HG03045 (cell line): ENCODE data around the gene SRPK1.
A peak's percentile ranks its signal among the peaks of the same experiment; 100 is the strongest.
"Not testable (repeated sequence)": the region's sequence is repeated elsewhere in the genome, so short reads cannot be mapped to it uniquely, and the experiment has no call there.

Experiments used
- ATAC-seq: cut with Tn5 transposase; IDR thresholded peaks from one replicate; pipeline ENCODE4 v1.9.1; 2021; ENCODE audit warnings: mild to moderate bottlenecking, moderate library complexity; ENCODE audit not compliant: unreplicated experiment

The SRPK1 gene

DNA sequence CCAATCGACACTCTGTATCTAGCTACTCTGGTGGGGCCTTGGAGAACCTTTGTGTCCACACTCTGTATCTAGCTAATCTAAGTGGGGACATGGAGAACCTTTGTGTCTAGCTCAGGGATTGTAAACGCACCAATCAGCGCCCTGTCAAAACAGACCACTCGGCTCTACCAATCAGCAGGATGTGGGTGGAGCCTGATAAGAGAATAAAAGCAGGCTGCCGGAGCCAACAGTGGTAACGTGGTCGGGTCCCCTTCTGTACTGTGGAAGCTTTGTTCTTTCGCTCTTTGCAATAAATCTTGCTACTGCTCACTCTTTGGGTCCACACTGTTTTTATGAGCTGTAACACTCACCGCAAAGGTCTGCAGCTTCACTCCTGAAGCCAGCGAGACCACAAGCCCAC is 11.0 kb upstream of the SRPK1 start:
- ATAC-seq = not testable (repeated sequence)

DNA sequence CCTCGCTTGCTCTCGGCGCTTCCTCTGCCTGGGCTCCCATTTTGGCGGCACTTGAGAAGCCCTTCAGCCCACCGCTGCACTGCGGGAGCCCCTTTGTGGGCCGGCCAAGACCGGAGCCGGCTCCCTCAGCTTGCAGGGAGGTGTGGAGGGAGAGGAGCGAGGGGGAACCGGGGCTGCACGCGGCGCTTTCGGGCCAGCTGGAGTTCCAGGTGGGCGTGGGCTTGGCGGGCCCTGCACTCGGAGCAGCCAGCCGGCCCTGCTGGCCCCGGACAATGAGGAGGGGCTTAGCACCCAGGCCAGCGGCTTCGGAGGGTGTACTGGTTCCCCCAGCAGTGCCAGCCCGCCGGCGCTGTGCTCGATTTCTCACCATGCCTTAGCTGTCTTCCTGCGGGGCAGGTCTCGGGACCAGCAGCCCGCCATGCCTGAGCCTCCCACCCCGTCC is 10.2 kb upstream of the SRPK1 start:
- ATAC-seq = no peak

- ATAC-seq = no peak
Measured at GRCh38 chr6:35929601-35930000, 8.7 kb upstream of the SRPK1 start.

- ATAC-seq = no peak
Measured at GRCh38 chr6:35926509-35927215, 5.8 kb upstream of the SRPK1 start.

DNA sequence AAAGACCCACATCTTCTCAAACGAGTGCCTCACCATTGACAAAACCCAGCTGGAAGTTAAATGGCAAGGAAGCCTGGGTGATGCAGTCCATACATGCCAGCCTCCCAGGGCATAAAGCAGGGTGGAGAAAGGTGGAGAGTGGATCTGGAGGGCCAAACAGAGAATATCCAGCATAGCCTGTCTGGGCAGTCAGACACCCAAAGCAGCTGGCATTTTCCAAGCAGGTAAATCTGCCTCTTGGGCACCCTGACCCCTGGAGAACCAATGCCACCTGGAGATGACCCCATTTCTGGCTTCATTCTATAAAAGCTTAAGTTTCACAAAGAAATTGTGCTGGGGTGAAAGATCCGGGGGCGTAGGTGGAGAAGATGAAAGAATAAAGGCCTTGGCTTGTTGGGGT is 5.1 kb upstream of the SRPK1 start:
- no peak for ATAC-seq

GRCh38 chr6:35924146-35924545 is 3.2 kb upstream of the SRPK1 start:
- ATAC-seq = no peak

DNA sequence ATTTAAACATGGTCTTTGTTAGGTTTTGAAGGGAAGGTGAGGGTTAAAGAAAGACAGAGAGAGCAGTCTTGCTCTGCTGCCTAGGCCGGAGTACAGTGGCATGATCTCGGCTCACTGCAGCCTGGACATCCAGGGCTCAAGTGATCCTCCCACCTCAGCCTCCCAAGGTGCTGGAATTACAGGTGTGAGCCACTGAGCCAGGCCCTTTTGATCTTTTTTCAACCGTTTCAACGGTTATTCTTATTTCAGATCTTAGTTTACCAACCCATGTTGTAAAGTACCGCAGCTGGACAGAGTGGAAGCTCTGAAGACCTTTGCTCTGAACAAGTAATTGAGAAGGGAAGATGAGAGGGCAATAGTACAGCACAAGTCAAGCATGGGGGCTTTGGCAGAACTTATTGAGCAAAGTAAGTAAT is 1.2 kb upstream of the SRPK1 start:
- ATAC-seq = no peak

- ATAC-seq = peak; percentile 40
Measured at GRCh38 chr6:35919827-35920751, 809 bp downstream of the SRPK1 start.

DNA sequence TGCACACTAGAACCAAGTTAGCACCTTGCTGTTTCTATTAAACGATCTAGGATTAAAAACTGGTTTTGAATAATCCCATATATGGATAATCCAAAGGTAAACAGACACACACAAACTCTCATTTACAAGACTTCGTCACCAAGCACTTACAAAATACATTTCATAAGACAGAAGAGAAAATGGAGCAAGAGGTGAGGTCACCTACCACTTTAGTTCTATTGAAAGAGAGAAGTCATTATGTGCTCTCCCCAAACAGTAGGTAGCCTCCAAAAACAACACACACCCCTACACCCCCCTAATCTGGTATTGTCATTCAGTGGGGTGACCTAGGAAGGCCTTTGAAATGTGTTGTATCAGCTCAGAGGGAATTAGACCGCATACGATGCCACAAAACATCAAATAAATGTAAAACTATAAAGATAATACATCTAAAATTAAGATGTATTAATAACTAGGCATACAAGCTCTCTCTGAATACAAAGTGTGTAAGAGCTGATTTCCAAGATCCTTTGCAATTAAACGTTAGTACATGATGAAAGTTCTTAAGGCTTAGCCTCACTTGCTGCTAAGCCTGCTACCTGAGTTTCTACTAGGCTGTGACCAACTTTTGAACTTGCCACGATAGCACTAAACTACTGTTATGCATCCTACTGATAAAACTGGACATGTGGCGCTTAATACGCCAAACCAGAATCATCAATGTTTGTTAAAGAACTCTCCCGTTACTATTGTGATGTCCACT is 1.6 kb downstream of the SRPK1 start:
- ATAC-seq = peak; percentile 15

- not testable (repeated sequence) for ATAC-seq
Measured at GRCh38 chr6:35916893-35917292, 4.0 kb downstream of the SRPK1 start.

- ATAC-seq = no peak
Measured at GRCh38 chr6:35916056-35916455, 4.8 kb downstream of the SRPK1 start.

- ATAC-seq = no peak
Measured at GRCh38 chr6:35914536-35914935, 6.4 kb downstream of the SRPK1 start.

DNA sequence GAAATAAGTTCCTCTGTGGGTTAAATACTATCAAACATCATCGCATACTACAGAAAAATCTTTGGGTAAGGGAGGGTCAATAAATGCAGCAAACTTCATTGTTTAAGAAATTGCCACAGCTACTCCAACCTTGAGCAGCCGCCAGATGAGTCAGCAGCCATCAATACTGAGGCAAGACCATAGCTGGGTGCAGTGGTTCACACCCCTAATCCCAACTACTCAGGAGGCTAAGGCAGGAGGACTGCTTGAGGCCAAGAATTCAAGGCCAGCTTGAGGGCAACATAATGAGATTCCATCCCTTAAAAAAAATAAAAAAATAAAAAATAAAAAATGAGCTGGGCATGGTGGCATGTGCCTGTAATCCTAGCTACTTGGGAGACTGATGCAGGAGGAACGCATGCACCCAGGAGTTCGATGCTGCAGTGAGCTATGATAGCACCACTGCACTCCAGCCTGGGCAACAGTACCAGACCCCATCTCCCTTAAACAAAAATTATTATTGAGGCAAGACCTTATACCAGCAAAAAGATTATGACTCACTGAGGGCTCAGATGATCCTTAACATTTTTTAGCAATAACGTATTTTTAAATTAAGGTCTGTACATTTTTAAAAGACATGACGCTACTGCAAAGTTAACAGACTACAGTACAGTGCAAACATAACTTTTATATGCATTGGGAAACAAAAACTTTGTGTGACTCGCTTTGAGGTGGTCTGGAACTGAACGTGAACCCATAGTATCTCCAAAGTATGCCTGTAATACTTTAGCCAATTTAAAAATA is 8.8 kb downstream of the SRPK1 start:
- ATAC-seq = no peak

DNA sequence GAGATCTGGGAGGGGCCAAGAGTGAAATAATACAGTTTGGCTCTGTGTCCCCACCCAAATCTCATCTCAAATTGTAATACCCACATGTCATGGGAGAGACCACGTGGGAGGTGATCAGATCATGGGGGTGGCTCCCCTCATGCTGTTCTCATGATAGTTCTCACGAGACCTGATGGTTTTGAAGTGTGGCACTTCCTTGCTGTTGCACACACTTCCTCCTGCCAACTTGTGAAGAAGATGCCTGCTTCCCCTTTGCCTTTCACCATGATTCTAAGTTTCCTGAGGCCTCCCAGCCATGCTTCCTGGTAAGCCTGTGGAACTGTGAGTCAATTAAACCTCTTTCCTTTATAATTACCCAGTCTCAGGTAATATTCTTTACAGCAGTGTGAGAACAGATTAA is 11.3 kb downstream of the SRPK1 start:
- ATAC-seq = not testable (repeated sequence)

DNA sequence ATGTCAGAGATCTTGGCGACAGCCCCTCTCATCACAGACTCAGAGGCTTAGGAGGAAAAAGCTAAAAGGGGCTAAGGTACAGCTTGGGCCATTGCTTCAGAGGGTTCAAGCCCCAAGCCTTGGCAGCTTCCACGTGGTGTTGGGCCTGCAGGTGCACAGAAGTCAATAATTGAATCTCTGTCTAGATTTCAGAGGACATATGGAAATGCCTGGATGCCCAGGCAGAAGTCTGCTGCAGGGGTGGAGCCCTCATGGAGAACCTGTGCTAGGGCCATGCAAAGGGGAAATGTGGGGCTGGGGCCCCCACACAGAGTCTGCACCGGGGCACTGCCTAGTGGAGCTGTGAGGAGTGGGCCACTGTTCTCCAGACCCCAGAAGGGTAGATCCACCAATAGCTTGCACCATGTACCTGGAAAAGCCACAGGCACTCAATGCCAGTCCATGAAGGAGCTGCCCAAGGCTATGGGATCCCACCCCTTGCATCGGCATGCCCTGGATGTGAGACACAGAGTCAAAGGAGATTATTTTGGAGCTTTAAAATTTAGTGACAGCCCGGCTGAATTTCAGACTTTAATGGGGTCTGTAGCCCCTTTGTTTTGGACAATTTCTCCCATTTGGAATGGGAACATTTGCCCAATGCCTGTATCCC is 12.0 kb downstream of the SRPK1 start:
- ATAC-seq = not testable (repeated sequence)

DNA sequence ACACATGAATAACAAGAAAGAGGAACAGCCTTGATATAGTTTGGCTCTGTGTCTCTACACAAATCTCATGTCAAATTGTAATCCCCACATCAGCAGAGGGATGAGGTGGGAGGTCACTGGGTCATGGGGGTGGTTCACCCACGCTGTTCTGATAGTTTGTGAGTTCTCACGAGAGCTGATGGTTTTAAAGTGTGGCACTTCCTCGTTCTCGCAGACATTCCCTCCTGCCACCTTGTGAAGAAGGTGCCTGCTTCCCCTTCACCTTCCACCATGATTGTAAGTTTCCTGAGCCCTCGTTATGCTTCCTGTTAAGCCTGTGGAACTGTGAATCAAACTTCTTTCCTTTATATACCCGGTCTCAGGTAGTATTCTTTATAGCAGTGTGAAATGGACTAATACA is 13.1 kb downstream of the SRPK1 start:
- no peak for ATAC-seq

DNA sequence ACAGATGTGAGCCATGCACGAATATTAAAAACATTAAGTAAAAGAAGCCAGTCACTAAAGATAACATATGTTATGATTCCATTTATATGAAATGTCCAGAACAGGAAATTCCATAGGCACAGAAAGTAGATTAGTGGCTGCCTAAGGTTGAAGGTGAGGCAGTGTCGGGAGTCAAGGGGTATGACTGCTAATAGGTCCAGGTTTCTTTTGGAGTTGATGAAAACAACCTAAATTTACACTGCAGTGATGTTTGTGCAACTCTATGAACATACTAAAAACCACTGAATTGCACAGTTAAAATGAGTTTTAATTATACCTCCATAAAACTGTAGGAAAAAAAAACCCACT is 14.4 kb downstream of the SRPK1 start:
- no peak for ATAC-seq

DNA sequence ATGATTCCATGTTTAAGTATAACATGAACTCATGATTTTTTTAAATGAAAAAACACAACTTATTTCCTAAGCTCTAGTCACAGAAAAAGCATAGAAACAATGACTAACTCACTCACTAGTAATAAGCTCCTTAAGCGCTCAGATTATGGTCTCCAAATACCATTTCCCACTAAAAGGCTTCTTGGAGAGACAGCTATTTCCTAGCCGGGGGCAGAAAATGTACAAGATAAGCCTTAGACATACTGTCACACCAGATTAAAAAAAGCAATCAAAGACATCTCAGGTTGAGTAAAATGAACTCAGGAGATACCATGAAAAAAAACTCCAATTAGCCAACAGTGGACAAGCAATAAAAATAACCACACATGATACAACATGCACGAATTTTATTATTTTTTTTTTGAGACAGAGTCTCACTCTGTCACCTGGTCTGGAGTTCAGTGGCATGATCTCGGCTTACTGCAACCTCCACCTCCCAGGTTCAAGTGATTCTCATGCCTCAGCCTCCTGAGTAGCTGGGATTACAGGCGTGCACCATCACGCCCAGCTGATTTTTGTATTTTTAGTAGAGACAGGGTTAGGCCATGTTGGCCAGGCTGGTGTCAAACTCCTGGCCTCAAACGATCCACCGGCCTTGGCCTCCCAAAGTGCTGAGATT is 14.9 kb downstream of the SRPK1 start:
- ATAC-seq = no peak

- ATAC-seq = no peak
Measured at GRCh38 chr6:35905141-35905785, 15.6 kb downstream of the SRPK1 start.
